B cell (primary cell): ENCODE measurements around the gene PDE11A. TPM values are rescaled to one million over a fixed set of nuclear protein-coding genes. Genes with fewer than 3 reads are reported as not detected.

ENCODE experiments used
- ATAC-seq: fragments of 200-7000 bp; cut with Tn5 transposase; one replicate; pipeline ENCODE4 v1.10.0; 2021; ENCODE audit warnings: low read depth, mild to moderate bottlenecking, moderate number of reproducible peaks, moderate library complexity
- CTCF ChIA-PET: fragments of 350-600 bp; sonication (Branson Sonifier 250); formaldehyde crosslinking; loops from one replicate; lab custom pipeline; 2021; ENCODE audit warnings: antibody characterized with exemption, inconsistent platforms; lab: Charles Lee
- POLR2A ChIA-PET: fragments of 350-600 bp; sonication (Branson Sonifier 250); formaldehyde crosslinking; loops from one replicate; lab custom pipeline; 2021; ENCODE audit warnings: antibody characterized with exemption; lab: Charles Lee
- DNase-seq: peaks from one replicate; pipeline ENCODE4 v3.0.0; 2013
- H2AFZ ChIP-seq: 2 replicates; pipeline ENCODE4 v1.6.1; 2012; ENCODE audit warnings: mild to moderate bottlenecking, low read depth, low read length; ENCODE audit not compliant: insufficient read depth, poor library complexity, severe bottlenecking
- H3K27ac ChIP-seq, 2 donors: 1 replicate in 1 of 2; 2 replicates in 1 of 2; pipeline ENCODE4 v1.5.1; 2012 to 2013; ENCODE audit warnings: low read length in 2 of 2, mild to moderate bottlenecking in 2 of 2, moderate library complexity in 1 of 2
- H3K27me3 ChIP-seq, 4 experiments: fragments of 200-600 bp in 1 of 4; sonication (generic) in 1 of 4; replicated peaks in 1 of 4; 1 replicate in 2 of 4; 2 replicates in 2 of 4; pipeline versions ENCODE4 v1.6.1 to v1.7.0; 2013 to 2016; ENCODE audit warnings: low read length in 3 of 4, mild to moderate bottlenecking in 2 of 4, mixed read lengths in 1 of 4, moderate library complexity in 1 of 4; ENCODE audit not compliant: insufficient read depth in 4 of 4, control insufficient read depth in 3 of 4; ENCODE audit errors: control extremely low read depth in 1 of 4
- H3K36me3 ChIP-seq, 2 experiments: replicated peaks in 1 of 2; 1 replicate in 1 of 2; 2 replicates in 1 of 2; pipeline versions ENCODE4 v1.6.1 to v1.7.1; 2013; ENCODE audit warnings: low read length in 1 of 2; ENCODE audit not compliant: insufficient read depth in 2 of 2, control insufficient read depth in 1 of 2; ENCODE audit errors: control extremely low read depth in 1 of 2, extremely low read depth in 1 of 2
- H3K4me1 ChIP-seq, 2 donors: fragments of 200-600 bp in 1 of 2; sonication (generic) in 1 of 2; 1 replicate in 1 of 2; 2 replicates in 1 of 2; pipeline versions ENCODE4 v1.5.1 to v1.6.1; 2013 to 2017; ENCODE audit warnings: low read length in 2 of 2; ENCODE audit not compliant: control insufficient read depth in 2 of 2, insufficient read depth in 2 of 2
- H3K4me2 ChIP-seq: replicated peaks from 2 replicates; pipeline ENCODE3; 2012; ENCODE audit warnings: mild to moderate bottlenecking, low read depth, low read length; ENCODE audit not compliant: poor library complexity, severe bottlenecking
- H3K4me3 ChIP-seq, 5 experiments: fragments of 200-600 bp in 1 of 5; sonication (generic) in 1 of 5; 1 replicate in 3 of 5; 2 replicates in 2 of 5; pipeline versions ENCODE4 v1.5.1 to v1.7.0; 2011 to 2016; ENCODE audit warnings: low read length in 4 of 5, mild to moderate bottlenecking in 4 of 5, low read depth in 2 of 5, control low read depth in 1 of 5, moderate library complexity in 1 of 5; ENCODE audit not compliant: insufficient read depth in 1 of 5; ENCODE audit errors: control extremely low read depth in 1 of 5, extremely low read depth in 1 of 5
- H3K79me2 ChIP-seq: fragments of 200-600 bp; sonication (generic); one replicate; pipeline ENCODE4 v1.6.0; 2016; ENCODE audit warnings: low read length; ENCODE audit not compliant: control insufficient read depth, insufficient read depth
- H3K9ac ChIP-seq: fragments of 200-600 bp; sonication (generic); 2 replicates; pipeline ENCODE4 v1.6.1; 2017; ENCODE audit warnings: mild to moderate bottlenecking, low read length, moderate library complexity
- H3K9me3 ChIP-seq, 3 donors: one replicate each; pipeline versions ENCODE4 v1.6.1 to v1.7.1; 2013; ENCODE audit warnings: low read length in 2 of 3; ENCODE audit not compliant: control insufficient read depth in 2 of 3, insufficient read depth in 1 of 3; ENCODE audit errors: control extremely low read depth in 1 of 3
- H4K20me1 ChIP-seq: 2 replicates; pipeline ENCODE4 v1.6.0; 2012; ENCODE audit warnings: mild to moderate bottlenecking, low read length; ENCODE audit not compliant: insufficient read depth, control insufficient read depth, poor library complexity, severe bottlenecking
- H3K27ac Mint-ChIP-seq: one replicate; pipeline ENCODE4 v1.8.0; 2021; ENCODE audit warnings: mixed read lengths
- H3K27me3 Mint-ChIP-seq: one replicate; pipeline ENCODE4 v1.8.0; 2021; ENCODE audit warnings: mixed read lengths
- H3K4me1 Mint-ChIP-seq: one replicate; pipeline ENCODE4 v1.8.0; 2021; ENCODE audit warnings: mixed read lengths
- H3K4me3 Mint-ChIP-seq: one replicate; pipeline ENCODE4 v1.8.0; 2021; ENCODE audit warnings: mixed read lengths
- H3K9me3 Mint-ChIP-seq: one replicate; pipeline ENCODE4 v1.8.0; 2022; ENCODE audit warnings: mixed read lengths; ENCODE audit not compliant: insufficient read depth
- EZH2 ChIP-seq: IDR thresholded peaks from 2 replicates; pipeline ENCODE4 v1.6.1; 2012; ENCODE audit warnings: borderline replicate concordance, low read depth, mild to moderate bottlenecking, moderate library complexity, low read length; ENCODE audit not compliant: insufficient read depth, poor library complexity, severe bottlenecking
- WGBS: methylation state at CpG from one replicate; pipeline ENCODE4 v1.1.5; 2013; ENCODE audit warnings: missing lambda C conversion rate; ENCODE audit not compliant: insufficient coverage; 5-methylcytosine and 5-hydroxymethylcytosine counted together
- intact Hi-C: fragments of 100-400 bp; cut with micrococcal nuclease; formaldehyde crosslinking; loops from one replicate; pipeline ENCODE4 v1.10.0; 2022
- polyA plus RNA-seq: library from polyadenylated mRNA; depleted of rRNA; stranded (reverse); fragments of >200 nt; gene quantifications from 2 replicates; pipeline ENCODE4 v1.2.3, GENCODE V29; 2012
- total RNA-seq, 2 donors: library from RNA; stranded (reverse); fragments of 120-200 nt in 1 of 2; gene quantifications; 1 replicate in 1 of 2; 2 replicates in 1 of 2; pipeline versions ENCODE4 v1.2.3 to v1.2.4, GENCODE V29; 2013 to 2022
- TF ChIP-seq, protein P1 (sequence below): fragments of 200-600 bp; IDR thresholded peaks from one replicate; pipeline ENCODE4 v1.8.0; 2022; ENCODE audit warnings: antibody characterized with exemption, mild to moderate bottlenecking

The PDE11A gene
- total and polyA plus RNA-seq, 2 donors (not counting 1 experiment from before 2014, with no cell fraction given), result 0.25 TPM; not detected in 1

DNA sequence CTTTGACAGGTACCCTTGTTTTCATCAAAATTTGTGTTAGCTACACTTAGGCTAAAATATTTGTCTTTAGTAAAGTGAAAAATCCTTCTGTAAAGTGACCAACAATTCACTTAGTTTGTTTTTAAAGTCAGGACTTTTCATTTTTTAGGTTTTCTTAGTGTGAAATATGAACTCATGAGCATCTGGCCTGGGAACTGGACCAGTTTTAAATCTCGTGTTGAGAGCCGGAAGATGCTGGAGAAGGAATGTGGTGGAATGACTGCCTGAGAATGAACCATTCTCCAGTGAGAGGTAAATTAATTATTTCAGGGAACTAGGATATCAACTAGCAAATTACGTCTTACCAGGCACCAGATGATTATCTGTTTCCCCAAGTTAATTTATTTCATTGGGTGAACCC, 374.3 kb downstream of the PDE11A start:
- no peaks in the 10 kb centered on the region for H4K20me1 ChIP-seq
- no peaks in the 10 kb centered on the region for H3K79me2 ChIP-seq
- Mint-ChIP-seq H3K27ac (no peak overlapping the region), H3K27me3 (peaks cover 16% of the 10 kb centered on the region), H3K4me1 (no peaks in the 10 kb centered on the region), H3K9me3 (no peaks in the 10 kb centered on the region), H3K4me3 (no peak overlapping the region)
- no peaks in the 10 kb centered on the region for H3K36me3 ChIP-seq
- ChIA-PET POLR2A (no interaction called here), CTCF (no interaction called here)
- H3K4me1 ChIP-seq, result no peaks in the 10 kb centered on the region
- no peaks in the 10 kb centered on the region for H3K27me3 ChIP-seq
- H3K9ac ChIP-seq, result no peak overlapping the region
- no peak for DNase-seq
- no peaks in the 10 kb centered on the region for H3K9me3 ChIP-seq
- no peak overlapping the region for H3K27ac ChIP-seq
- no peak overlapping the region for H3K4me3 ChIP-seq
- no CpG with 5 or more reads among the region's 3 CpGs for WGBS
- ATAC-seq, result no peak
- no peak overlapping the region for H2AFZ ChIP-seq
- intact Hi-C loops, result no loop called here
- TF ChIP-seq, protein P1, sequence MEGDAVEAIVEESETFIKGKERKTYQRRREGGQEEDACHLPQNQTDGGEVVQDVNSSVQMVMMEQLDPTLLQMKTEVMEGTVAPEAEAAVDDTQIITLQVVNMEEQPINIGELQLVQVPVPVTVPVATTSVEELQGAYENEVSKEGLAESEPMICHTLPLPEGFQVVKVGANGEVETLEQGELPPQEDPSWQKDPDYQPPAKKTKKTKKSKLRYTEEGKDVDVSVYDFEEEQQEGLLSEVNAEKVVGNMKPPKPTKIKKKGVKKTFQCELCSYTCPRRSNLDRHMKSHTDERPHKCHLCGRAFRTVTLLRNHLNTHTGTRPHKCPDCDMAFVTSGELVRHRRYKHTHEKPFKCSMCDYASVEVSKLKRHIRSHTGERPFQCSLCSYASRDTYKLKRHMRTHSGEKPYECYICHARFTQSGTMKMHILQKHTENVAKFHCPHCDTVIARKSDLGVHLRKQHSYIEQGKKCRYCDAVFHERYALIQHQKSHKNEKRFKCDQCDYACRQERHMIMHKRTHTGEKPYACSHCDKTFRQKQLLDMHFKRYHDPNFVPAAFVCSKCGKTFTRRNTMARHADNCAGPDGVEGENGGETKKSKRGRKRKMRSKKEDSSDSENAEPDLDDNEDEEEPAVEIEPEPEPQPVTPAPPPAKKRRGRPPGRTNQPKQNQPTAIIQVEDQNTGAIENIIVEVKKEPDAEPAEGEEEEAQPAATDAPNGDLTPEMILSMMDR, result no peak
- TF ChIP-seq EZH2, result no peak
- no peak overlapping the region for H3K4me2 ChIP-seq

GRCh38 chr2:177694348-177694747, 378.2 kb downstream of the PDE11A start:
- H3K27me3 Mint-ChIP-seq, result peaks cover 16% of the 10 kb centered on the region
- Histone ChIP-seq H3K79me2 (no peaks in the 10 kb centered on the region), H3K9ac (no peak overlapping the region), H3K27me3 (no peaks in the 10 kb centered on the region), H3K9me3 (no peaks in the 10 kb centered on the region), H3K36me3 (no peaks in the 10 kb centered on the region), H3K4me3 (no peak overlapping the region), H2AFZ (no peak overlapping the region), H3K27ac (no peak overlapping the region), H3K4me2 (no peak overlapping the region), H4K20me1 (no peaks in the 10 kb centered on the region), H3K4me1 (no peaks in the 10 kb centered on the region)
- DNase-seq (no peak), ATAC-seq (no peak)
- no peak overlapping the region for H3K4me3 Mint-ChIP-seq
- intact Hi-C loops, result no loop called here
- TF ChIP-seq EZH2, result no peak
- TF ChIP-seq, protein P1, result no peak
- no peaks in the 10 kb centered on the region for H3K9me3 Mint-ChIP-seq
- CTCF ChIA-PET, result no interaction called here
- H3K27ac Mint-ChIP-seq, result no peak overlapping the region
- POLR2A ChIA-PET, result no interaction called here
- H3K4me1 Mint-ChIP-seq, result no peaks in the 10 kb centered on the region
